HG02798 (cell line): ENCODE measurements around the gene PRR27.
"Not testable (repeated sequence)": the region's sequence is repeated elsewhere in the genome, so short reads cannot be mapped to it uniquely, and the experiment has no call there.

Experiments used
- ATAC-seq: cut with Tn5 transposase; IDR thresholded peaks from one replicate; pipeline ENCODE4 v1.9.1; 2021; ENCODE audit warnings: mild to moderate bottlenecking; ENCODE audit not compliant: unreplicated experiment, poor library complexity

Gene PRR27

DNA sequence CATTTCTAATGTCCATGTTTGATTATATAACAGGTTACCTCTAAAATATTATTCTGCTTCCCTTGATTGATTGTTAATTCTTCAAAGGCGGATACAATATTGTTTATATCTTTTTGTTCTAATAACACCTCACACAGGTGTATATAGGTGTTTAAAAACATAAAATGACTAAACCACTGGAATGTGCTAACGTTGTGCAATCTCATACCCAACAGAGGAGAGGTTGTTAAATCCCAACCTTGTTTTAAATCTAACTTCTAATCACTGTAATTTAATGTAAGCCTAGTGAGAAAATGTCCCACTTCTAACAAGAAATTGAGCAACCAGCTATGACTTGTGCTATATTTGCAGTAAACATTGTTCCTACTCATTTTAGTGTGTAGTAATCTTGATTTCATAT is 42.8 kb downstream of the PRR27 start:
- ATAC-seq: no peak

DNA sequence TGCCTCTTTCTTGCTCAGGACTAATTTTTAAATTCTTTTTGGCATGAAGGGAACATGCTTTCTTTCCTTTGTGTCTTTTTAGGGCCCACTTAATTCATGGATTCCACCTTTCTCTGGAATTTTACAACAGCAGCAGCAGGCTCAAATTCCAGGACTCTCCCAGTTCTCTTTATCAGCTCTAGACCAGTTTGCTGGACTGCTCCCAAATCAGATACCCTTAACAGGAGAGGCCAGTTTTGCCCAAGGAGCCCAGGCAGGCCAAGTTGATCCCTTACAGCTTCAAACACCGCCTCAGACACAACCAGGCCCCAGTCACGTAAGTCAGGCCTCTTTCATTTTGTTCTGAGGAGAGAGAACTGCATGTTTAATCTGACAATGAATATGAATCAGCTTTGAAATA is 43.8 kb downstream of the PRR27 start:
- no peak for ATAC-seq

DNA sequence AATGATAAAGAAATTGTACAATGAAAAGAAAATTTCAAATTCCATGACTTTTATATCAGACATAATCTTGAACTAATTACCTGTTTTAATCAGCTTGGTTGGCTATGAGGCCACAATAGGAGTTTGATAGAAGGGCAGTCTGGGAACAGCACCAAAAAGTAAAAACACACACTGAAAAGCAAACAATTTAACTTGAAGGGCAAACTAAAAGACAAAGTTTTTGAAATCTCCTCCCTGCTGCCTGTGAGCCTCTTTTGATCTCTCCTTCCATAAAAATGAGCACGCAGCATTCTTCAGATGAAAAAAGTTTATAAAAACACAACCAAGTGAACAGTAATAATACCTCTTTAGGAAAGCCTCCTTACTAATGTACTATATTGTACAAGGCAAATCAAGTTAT is 49.6 kb downstream of the PRR27 start:
- ATAC-seq: no peak

DNA sequence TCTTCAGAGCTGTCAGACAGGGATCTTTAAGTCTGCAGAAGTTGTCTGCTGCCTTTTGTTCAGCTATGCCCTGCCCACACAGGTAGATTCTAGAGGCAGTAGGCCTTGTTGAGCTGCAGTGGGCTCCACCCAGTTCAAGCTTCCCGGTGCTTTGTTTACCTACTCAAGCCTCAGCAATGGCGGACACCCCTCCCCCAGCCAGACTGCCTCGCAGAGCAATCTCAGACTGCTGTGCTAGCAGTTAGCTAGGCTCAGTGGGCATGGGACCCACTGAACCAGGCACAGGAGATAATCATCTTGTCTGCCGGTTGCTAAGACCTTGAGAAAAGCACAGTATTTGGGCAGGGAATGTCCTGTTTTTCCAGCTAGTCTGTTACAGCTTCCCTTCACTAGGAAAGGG is 58.7 kb downstream of the PRR27 start:
- not testable (repeated sequence) for ATAC-seq
